Neutrophil (primary cell): ENCODE results near the gene EVI5L.

Experiments used
- H3K27ac ChIP-seq: fragments of 200-600 bp; sonication (generic); 2 replicates; pipeline ENCODE4 v1.5.1; 2016; ENCODE audit warnings: mild to moderate bottlenecking, moderate library complexity
- H3K27me3 ChIP-seq: fragments of 200-600 bp; sonication (generic); 2 replicates; pipeline ENCODE4 v1.6.0; 2016; ENCODE audit warnings: mild to moderate bottlenecking
- H3K36me3 ChIP-seq: fragments of 200-600 bp; sonication (generic); 2 replicates; pipeline ENCODE4 v1.5.1; 2017
- H3K4me1 ChIP-seq, 2 experiments: fragments of 200-600 bp in 1 of 2; sonication (generic) in 1 of 2; 1 replicate in 1 of 2; 2 replicates in 1 of 2; pipeline versions ENCODE4 v1.5.1 to v1.6.1; 2013 to 2016; ENCODE audit warnings: low read depth in 1 of 2, low read length in 1 of 2, mild to moderate bottlenecking in 1 of 2, moderate library complexity in 1 of 2; ENCODE audit not compliant: control insufficient read depth in 1 of 2, insufficient read depth in 1 of 2
- H3K4me3 ChIP-seq, 2 experiments: fragments of 200-600 bp in 1 of 2; sonication (generic) in 1 of 2; 1 replicate in 1 of 2; 2 replicates in 1 of 2; pipeline ENCODE4 v1.5.1; 2013 to 2016; ENCODE audit warnings: low read depth in 1 of 2, low read length in 1 of 2, mild to moderate bottlenecking in 1 of 2, moderate library complexity in 1 of 2
- H3K9me3 ChIP-seq: fragments of 200-600 bp; sonication (generic); 2 replicates; pipeline ENCODE4 v1.5.1; 2016
- CTCF ChIP-seq: fragments of 200-600 bp; sonication (generic); IDR thresholded peaks from 2 replicates; pipeline ENCODE4 v1.5.1; 2016; ENCODE audit warnings: antibody characterized with exemption

The EVI5L gene

GRCh38 chr19:7867092-7867844, 37.2 kb downstream of the EVI5L start:
- Histone ChIP-seq H3K9me3 (no peaks in the 10 kb centered on the region), H3K36me3 (no peaks in the 10 kb centered on the region), H3K4me1 (peaks cover 30 to 47% of the 10 kb centered on the region in 2 experiments), H3K4me3 (no peak overlapping the region), H3K27me3 (peaks cover 94% of the 10 kb centered on the region), H3K27ac (no peak overlapping the region)
- TF ChIP-seq CTCF = no peak

GRCh38 chr19:7868326-7868670, 38.3 kb downstream of the EVI5L start:
- Histone ChIP-seq H3K27ac (no peak overlapping the region), H3K27me3 (peaks cover 94% of the 10 kb centered on the region), H3K4me1 (peaks cover 33 to 39% of the 10 kb centered on the region in 2 experiments), H3K9me3 (no peaks in the 10 kb centered on the region), H3K36me3 (no peaks in the 10 kb centered on the region), H3K4me3 (peak overlapping the region in 1 of 2 experiments; percentile 66)
- TF ChIP-seq CTCF = no peak

GRCh38 chr19:7868671-7869452, 38.8 kb downstream of the EVI5L start:
- peak overlapping the region; percentile 42 to 66 for H3K4me3 ChIP-seq
- peaks cover 33 to 39% of the 10 kb centered on the region in 2 experiments for H3K4me1 ChIP-seq
- peaks cover 94% of the 10 kb centered on the region for H3K27me3 ChIP-seq
- H3K36me3 ChIP-seq = no peaks in the 10 kb centered on the region
- H3K9me3 ChIP-seq = no peaks in the 10 kb centered on the region
- H3K27ac ChIP-seq = peak overlapping the region; percentile 41
- TF ChIP-seq CTCF = peak; percentile 86

GRCh38 chr19:7869453-7869909, 39.5 kb downstream of the EVI5L start:
- Histone ChIP-seq H3K9me3 (no peaks in the 10 kb centered on the region), H3K27ac (peak overlapping the region; percentile 41), H3K36me3 (no peaks in the 10 kb centered on the region), H3K4me3 (peak overlapping the region; percentile 42 to 66), H3K4me1 (peaks cover 33 to 39% of the 10 kb centered on the region in 2 experiments), H3K27me3 (peaks cover 94% of the 10 kb centered on the region)
- TF ChIP-seq CTCF = no peak

GRCh38 chr19:7869910-7870511, 40.0 kb downstream of the EVI5L start:
- no peaks in the 10 kb centered on the region for H3K9me3 ChIP-seq
- no peaks in the 10 kb centered on the region for H3K36me3 ChIP-seq
- no peak for TF ChIP-seq CTCF
- H3K4me1 ChIP-seq = peaks cover 33 to 39% of the 10 kb centered on the region in 2 experiments
- H3K27me3 ChIP-seq = peaks cover 94% of the 10 kb centered on the region
- peak overlapping the region; percentile 42 to 66 for H3K4me3 ChIP-seq
- H3K27ac ChIP-seq = peak overlapping the region; percentile 41
